ENCODE data around the gene VWA2. TPM values are rescaled to one million over a fixed set of nuclear protein-coding genes. Genes with fewer than 3 reads are reported as not detected.

Gene VWA2
- total and polyA plus RNA-seq, 2 of the 4 experiments (the other 2 are of a cell fraction): not detected

DNA sequence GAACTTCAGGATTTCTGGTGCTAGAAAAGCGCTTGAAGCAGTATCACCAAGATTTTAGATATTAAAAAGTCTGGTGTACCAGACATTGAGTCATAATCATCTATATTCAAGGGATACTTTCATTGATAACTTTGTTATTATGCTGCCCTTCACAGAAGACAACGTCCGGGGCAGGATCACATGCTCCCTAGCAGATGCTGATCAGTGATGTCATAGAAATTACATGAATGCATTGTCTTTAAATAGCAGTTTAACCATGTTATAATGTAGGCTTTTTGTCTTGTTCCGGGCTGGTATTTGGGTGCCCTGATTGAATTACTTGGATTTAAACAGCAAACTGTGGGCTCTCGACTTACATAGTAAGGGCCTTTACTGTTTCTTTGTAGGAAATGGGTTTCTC is 54.0 kb downstream of the VWA2 start:
- Histone ChIP-seq H2BK120ac (ENCODE audit: low read depth, low read length) (no peak overlapping the region), H3K4ac (ENCODE audit: low read depth, low read length) (no peak overlapping the region), H4K91ac (ENCODE audit: insufficient read depth, low read depth, low read length) (no peak overlapping the region), H2AK5ac (ENCODE audit: low read depth, low read length) (no peak overlapping the region), H3K4me3 (ENCODE audit: insufficient read depth, low read depth, low read length) (no peak overlapping the region), H2AK9ac (replicated peaks; ENCODE audit: low read depth, low read length, poor library complexity) (no peak overlapping the region), H4K20me1 (ENCODE audit: insufficient read depth, low read length) (no peaks in the 10 kb centered on the region; the same call in 1 of the 2 replicates), H3K4me2 (ENCODE audit: low read depth, low read length) (no peak overlapping the region), H3K23ac (ENCODE audit: low read depth, low read length) (no peak overlapping the region), H3K9me3 (ENCODE audit: control insufficient read depth, insufficient read depth, low read length) (peaks cover 15% of the 10 kb centered on the region), H4K8ac (ENCODE audit: low read depth in 2 of 2, low read length in 2 of 2) (no peak overlapping the region), H2BK5ac (ENCODE audit: low read depth, low read length, poor library complexity, severe bottlenecking) (no peak overlapping the region), H4K5ac (ENCODE audit: low read depth, low read length) (no peak overlapping the region), H3K4me1 (ENCODE audit: control insufficient read depth, insufficient read depth, low read length) (no peaks in the 10 kb centered on the region), H2BK20ac (ENCODE audit: low read depth, low read length) (no peak overlapping the region), H3K27me3 (ENCODE audit: control insufficient read depth, insufficient read depth, low read length) (peaks cover 4% of the 10 kb centered on the region; the same call in 1 of the 2 replicates), H3K9me1 (ENCODE audit: insufficient read depth, low read length) (no peaks in the 10 kb centered on the region), H3K79me1 (ENCODE audit: low read depth in 1 of 2, low read length in 2 of 2) (no peaks in the 10 kb centered on the region), H3K18ac (ENCODE audit: low read depth, low read length) (no peak overlapping the region), H3K14ac (replicated peaks; ENCODE audit: low read depth, low read length) (no peak overlapping the region), H2BK15ac (ENCODE audit: low read depth, low read length) (no peak overlapping the region), H3K36me3 (ENCODE audit: control insufficient read depth, insufficient read depth, low read length) (no peaks in the 10 kb centered on the region), H3K56ac (ENCODE audit: extremely low read depth, insufficient read depth, low read length) (no peak overlapping the region), H2AFZ (replicated peaks; ENCODE audit: low read length, poor library complexity) (no peak overlapping the region), H3K9ac (ENCODE audit: low read depth, low read length) (no peak overlapping the region), H3K27ac (ENCODE audit: insufficient read depth, low read length) (no peak overlapping the region)
- in situ Hi-C loops (cut with MboI; ENCODE audit: low sequenced_read_pairs): no loop called here
- ATAC-seq (ENCODE audit: low read depth) (no peak), DNase-seq (no peak)
- dilution Hi-C loops (cut with HindIII; ENCODE audit: low sequenced_read_pairs, unreplicated experiment): no loop called here
- intact Hi-C loops (cut with micrococcal nuclease): no loop called here
- ChIA-PET POLR2A (ENCODE audit: unreplicated experiment) (no interaction called here), CTCF (interaction anchor here (1.1 kb wide), 1 partner anchor 11 kb away, joined by 3 read pairs; no protein-coding TSS in a partner anchor)
- BruUV-seq (replicated peaks): no TSS peak
- WGBS, 2 experiments (ENCODE audit: extremely low coverage in 2 of 2, insufficient read length in 1 of 2): no CpG with 5 or more reads among the region's 5 CpGs
- TF ChIP-seq MXI1 (IDR thresholded peaks at IDR 0.05; ENCODE audit: borderline replicate concordance, low read depth, low read length): no peak
- TF ChIP-seq, protein P1, sequence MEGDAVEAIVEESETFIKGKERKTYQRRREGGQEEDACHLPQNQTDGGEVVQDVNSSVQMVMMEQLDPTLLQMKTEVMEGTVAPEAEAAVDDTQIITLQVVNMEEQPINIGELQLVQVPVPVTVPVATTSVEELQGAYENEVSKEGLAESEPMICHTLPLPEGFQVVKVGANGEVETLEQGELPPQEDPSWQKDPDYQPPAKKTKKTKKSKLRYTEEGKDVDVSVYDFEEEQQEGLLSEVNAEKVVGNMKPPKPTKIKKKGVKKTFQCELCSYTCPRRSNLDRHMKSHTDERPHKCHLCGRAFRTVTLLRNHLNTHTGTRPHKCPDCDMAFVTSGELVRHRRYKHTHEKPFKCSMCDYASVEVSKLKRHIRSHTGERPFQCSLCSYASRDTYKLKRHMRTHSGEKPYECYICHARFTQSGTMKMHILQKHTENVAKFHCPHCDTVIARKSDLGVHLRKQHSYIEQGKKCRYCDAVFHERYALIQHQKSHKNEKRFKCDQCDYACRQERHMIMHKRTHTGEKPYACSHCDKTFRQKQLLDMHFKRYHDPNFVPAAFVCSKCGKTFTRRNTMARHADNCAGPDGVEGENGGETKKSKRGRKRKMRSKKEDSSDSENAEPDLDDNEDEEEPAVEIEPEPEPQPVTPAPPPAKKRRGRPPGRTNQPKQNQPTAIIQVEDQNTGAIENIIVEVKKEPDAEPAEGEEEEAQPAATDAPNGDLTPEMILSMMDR (conservative IDR thresholded peaks at IDR 0.05; ENCODE audit: low read depth, low read length): no peak
- TF ChIP-seq BHLHE40 (IDR thresholded peaks at IDR 0.05; ENCODE audit: low read depth, low read length): no peak
- TF ChIP-seq MAZ (IDR thresholded peaks at IDR 0.05; ENCODE audit: borderline replicate concordance, low read depth, low read length): no peak
- TF ChIP-seq RFX5 (IDR thresholded peaks at IDR 0.05; ENCODE audit: low read depth, low read length): no peak
- TF ChIP-seq, protein P2, sequence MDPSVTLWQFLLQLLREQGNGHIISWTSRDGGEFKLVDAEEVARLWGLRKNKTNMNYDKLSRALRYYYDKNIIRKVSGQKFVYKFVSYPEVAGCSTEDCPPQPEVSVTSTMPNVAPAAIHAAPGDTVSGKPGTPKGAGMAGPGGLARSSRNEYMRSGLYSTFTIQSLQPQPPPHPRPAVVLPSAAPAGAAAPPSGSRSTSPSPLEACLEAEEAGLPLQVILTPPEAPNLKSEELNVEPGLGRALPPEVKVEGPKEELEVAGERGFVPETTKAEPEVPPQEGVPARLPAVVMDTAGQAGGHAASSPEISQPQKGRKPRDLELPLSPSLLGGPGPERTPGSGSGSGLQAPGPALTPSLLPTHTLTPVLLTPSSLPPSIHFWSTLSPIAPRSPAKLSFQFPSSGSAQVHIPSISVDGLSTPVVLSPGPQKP (IDR thresholded peaks at IDR 0.05; ENCODE audit: borderline replicate concordance, low read depth, low read length): no peak
- no peak for TF ChIP-seq RCOR1 (IDR thresholded peaks at IDR 0.05; ENCODE audit: insufficient replicate concordance, low read length)
- no peak for TF ChIP-seq CEBPB (IDR thresholded peaks at IDR 0.05; ENCODE audit: low read depth, low read length)
- no peak for TF ChIP-seq NFE2L2 (IDR thresholded peaks at IDR 0.05; ENCODE audit: low read depth, low read length)
- TF ChIP-seq FOS (IDR thresholded peaks at IDR 0.05; ENCODE audit: low read depth, low read length): no peak
- no peak for TF ChIP-seq MAFK (IDR thresholded peaks at IDR 0.05; ENCODE audit: low read depth, low read length)
- TF ChIP-seq SMC3 (IDR thresholded peaks at IDR 0.05; ENCODE audit: low read depth, low read length): no peak
- TF ChIP-seq, protein P3, sequence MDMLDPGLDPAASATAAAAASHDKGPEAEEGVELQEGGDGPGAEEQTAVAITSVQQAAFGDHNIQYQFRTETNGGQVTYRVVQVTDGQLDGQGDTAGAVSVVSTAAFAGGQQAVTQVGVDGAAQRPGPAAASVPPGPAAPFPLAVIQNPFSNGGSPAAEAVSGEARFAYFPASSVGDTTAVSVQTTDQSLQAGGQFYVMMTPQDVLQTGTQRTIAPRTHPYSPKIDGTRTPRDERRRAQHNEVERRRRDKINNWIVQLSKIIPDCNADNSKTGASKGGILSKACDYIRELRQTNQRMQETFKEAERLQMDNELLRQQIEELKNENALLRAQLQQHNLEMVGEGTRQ (IDR thresholded peaks at IDR 0.05; ENCODE audit: low read depth, low read length): no peak
- TF ChIP-seq CHD1 (IDR thresholded peaks at IDR 0.05; ENCODE audit: low read depth, low read length): no peak
- no peak for TF ChIP-seq POLR2A (IDR thresholded peaks at IDR 0.05; ENCODE audit: low read depth, low read length)
